ENCODE results near the gene SDF2L1. TPM values are rescaled to one million over a fixed set of nuclear protein-coding genes. Genes with fewer than 3 reads are reported as not detected.
"Not testable (repeated sequence)": the region's sequence is repeated elsewhere in the genome, so short reads cannot be mapped to it uniquely, and the experiment has no call there.

Gene SDF2L1
- total RNA-seq, 1 donor from 2014 or later, result 32.4 TPM

DNA sequence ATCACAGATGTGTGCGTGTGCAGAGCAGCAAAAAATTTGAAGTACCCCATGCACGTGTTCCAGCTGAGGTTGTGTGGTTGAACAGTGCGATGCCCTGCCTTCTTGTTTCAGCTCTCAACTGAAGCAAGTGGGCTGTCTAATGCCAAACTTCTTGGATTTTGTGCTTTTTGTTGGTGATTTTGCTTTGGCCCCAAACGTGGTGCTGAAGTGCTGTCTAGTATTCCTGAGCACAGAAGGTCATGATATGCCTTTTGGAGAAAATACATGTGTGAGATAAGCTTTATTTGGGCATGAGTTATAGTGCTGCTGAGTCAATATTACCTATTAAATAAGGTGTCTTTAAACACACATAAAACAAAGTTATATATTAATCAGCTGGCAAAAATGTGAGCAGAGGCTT, 26.4 kb upstream of the SDF2L1 start:
- no peak overlapping the region for H3K27ac Mint-ChIP-seq (ENCODE audit: unreplicated experiment)
- H3K4me1 Mint-ChIP-seq (ENCODE audit: unreplicated experiment), result no peaks in the 10 kb centered on the region
- TF ChIP-seq, protein P1, sequence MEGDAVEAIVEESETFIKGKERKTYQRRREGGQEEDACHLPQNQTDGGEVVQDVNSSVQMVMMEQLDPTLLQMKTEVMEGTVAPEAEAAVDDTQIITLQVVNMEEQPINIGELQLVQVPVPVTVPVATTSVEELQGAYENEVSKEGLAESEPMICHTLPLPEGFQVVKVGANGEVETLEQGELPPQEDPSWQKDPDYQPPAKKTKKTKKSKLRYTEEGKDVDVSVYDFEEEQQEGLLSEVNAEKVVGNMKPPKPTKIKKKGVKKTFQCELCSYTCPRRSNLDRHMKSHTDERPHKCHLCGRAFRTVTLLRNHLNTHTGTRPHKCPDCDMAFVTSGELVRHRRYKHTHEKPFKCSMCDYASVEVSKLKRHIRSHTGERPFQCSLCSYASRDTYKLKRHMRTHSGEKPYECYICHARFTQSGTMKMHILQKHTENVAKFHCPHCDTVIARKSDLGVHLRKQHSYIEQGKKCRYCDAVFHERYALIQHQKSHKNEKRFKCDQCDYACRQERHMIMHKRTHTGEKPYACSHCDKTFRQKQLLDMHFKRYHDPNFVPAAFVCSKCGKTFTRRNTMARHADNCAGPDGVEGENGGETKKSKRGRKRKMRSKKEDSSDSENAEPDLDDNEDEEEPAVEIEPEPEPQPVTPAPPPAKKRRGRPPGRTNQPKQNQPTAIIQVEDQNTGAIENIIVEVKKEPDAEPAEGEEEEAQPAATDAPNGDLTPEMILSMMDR (IDR thresholded peaks at IDR 0.05; ENCODE audit: unreplicated experiment), result no peak
- no peak for DNase-seq (ENCODE audit: low spot score)
- H3K36me3 Mint-ChIP-seq (ENCODE audit: low read depth, unreplicated experiment), result peaks cover 25% of the 10 kb centered on the region
- H3K4me3 Mint-ChIP-seq (ENCODE audit: unreplicated experiment), result no peak overlapping the region
- H3K9me3 Mint-ChIP-seq (ENCODE audit: unreplicated experiment), result no peaks in the 10 kb centered on the region
- H3K27me3 Mint-ChIP-seq (ENCODE audit: unreplicated experiment), result peaks cover 3% of the 10 kb centered on the region

DNA sequence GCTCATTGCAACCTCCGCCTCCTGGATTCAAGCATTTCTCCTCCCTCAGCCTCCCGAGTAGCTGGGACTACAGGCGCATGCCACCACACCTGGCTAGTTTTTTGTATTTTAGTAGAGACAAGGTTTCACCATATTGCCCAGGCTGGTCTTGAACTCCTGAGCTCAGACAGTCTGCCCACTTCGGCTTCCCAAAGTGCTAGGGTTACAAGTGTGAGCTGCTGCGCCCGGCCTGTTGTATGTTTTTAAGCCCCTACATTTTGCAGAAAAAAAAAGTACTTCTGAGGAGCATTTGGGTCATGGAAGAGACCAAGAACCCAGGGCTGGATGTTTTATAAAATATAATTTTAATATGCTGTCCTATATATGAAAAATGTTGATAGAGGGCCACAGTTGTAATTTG, 24.8 kb upstream of the SDF2L1 start:
- H3K27me3 Mint-ChIP-seq (ENCODE audit: unreplicated experiment); H3K4me3 Mint-ChIP-seq (ENCODE audit: unreplicated experiment); DNase-seq (ENCODE audit: low spot score); H3K9me3 Mint-ChIP-seq (ENCODE audit: unreplicated experiment); H3K4me1 Mint-ChIP-seq (ENCODE audit: unreplicated experiment); H3K27ac Mint-ChIP-seq (ENCODE audit: unreplicated experiment): not testable (repeated sequence)
- H3K36me3 Mint-ChIP-seq (ENCODE audit: low read depth, unreplicated experiment), result peaks cover 17% of the 10 kb centered on the region

DNA sequence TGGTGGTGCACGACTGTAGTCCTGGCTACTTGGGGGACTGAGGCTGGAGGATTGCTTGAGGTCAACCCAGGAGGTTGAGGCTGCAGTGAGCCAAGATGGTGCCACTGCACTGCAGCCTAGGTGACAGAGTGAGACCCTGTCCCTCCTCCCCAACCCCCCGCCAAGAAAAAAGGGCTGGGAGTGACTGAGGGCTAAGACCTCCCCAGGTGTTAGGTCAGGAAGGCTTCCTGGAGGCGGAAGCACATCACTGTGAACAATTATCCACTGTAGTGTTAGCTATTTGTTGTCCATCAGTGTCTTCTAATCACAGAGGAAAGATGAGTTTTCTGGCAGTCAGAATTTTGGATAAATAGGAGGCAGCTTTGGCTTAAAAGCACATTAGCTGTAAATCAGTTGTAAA, 21.1 kb upstream of the SDF2L1 start:
- H3K9me3 Mint-ChIP-seq (ENCODE audit: unreplicated experiment), result no peaks in the 10 kb centered on the region
- peaks cover 2% of the 10 kb centered on the region for H3K27me3 Mint-ChIP-seq (ENCODE audit: unreplicated experiment)
- peaks cover 16% of the 10 kb centered on the region for H3K36me3 Mint-ChIP-seq (ENCODE audit: low read depth, unreplicated experiment)
- no peak overlapping the region for H3K4me3 Mint-ChIP-seq (ENCODE audit: unreplicated experiment)
- H3K4me1 Mint-ChIP-seq (ENCODE audit: unreplicated experiment), result peaks cover 4% of the 10 kb centered on the region
- TF ChIP-seq, protein P1 (IDR thresholded peaks at IDR 0.05; ENCODE audit: unreplicated experiment), result no peak
- no peak overlapping the region for H3K27ac Mint-ChIP-seq (ENCODE audit: unreplicated experiment)
- DNase-seq (ENCODE audit: low spot score), result no peak

DNA sequence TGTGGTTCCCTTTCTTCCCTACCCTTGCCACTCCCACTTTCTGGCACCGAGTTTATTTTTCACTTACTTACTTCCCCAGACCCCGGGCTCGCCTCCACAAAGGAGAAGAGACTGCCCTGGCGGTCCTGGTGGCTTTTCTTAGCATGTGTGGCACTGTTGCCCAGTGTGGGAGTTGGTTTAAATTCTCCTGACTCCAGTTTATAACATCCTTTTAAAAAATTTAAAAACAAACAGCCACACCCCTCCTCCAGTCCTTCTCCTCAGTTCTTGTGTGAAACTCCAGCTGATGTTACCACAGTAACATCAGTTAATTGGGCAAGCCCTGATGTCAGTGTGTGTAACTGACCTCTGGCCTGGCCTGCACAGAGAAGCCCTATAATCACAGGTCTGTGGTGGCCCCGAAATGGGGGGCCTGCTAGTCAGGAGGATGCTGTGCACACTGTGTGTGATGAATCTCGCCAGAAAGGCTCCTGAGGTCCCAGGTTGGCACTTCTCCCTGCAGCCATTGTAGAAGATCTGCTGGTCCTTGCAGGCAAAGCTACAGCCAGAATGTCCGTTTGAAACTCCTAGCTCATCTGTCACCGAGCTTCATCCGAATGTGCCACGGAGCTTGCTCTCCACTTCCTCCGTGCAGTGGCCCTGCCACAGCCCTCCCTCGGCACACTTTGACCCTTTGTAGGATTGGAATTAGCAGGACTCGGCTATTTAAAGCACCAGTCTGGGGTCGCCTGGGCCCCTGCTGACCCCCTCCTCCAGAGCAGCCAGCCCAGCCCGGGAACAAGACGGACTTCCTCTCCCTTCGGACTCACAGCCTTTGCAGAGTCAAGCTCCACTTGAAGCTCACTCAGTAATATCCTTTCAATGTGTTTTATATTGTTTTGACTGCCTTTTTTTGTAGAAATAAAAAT, 19.8 kb upstream of the SDF2L1 start:
- Mint-ChIP-seq H3K9me3 (ENCODE audit: unreplicated experiment) (no peaks in the 10 kb centered on the region), H3K4me1 (ENCODE audit: unreplicated experiment) (peaks cover 4% of the 10 kb centered on the region), H3K27ac (ENCODE audit: unreplicated experiment) (no peak overlapping the region), H3K27me3 (ENCODE audit: unreplicated experiment) (peaks cover 4% of the 10 kb centered on the region), H3K4me3 (ENCODE audit: unreplicated experiment) (no peak overlapping the region), H3K36me3 (ENCODE audit: low read depth, unreplicated experiment) (peaks cover 14% of the 10 kb centered on the region)
- no peak for DNase-seq (ENCODE audit: low spot score)
- TF ChIP-seq, protein P1 (IDR thresholded peaks at IDR 0.05; ENCODE audit: unreplicated experiment), result no peak

DNA sequence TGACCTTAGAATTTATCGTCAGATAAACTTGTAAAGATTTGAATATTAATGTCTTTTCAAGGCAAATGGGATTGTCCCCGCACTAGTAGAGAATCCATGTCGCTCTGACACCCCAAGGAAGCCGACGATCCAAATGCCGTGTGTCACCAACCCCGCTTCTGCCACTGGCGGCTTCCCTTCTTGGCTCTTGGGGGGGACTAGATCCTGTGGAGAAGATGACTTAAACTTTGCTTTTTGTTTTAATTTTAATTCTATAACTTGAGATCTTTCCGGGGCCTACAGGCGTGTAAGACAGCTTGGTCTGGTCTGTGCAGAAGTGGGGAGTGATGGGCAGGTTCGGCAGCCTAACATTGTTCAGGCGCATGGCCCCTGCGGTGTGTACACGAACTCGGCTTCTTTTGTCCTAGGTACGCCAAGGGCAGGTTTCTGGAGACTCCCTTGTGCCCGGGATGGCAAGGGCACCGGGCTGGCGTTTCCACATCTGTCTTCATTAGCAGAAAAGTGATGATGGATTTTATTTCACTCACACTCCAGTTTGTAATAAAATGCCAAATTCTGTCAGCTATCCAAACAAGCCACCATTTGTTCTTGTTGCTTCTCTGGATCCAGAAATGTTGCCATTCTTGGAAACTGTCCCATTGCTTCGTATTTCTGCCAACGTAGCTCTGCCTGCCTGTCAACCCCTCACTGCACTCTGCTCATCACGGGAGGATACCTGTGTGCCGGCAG, 19.0 kb upstream of the SDF2L1 start:
- Mint-ChIP-seq H3K4me1 (ENCODE audit: unreplicated experiment) (peaks cover 4% of the 10 kb centered on the region), H3K27ac (ENCODE audit: unreplicated experiment) (no peak overlapping the region), H3K36me3 (ENCODE audit: low read depth, unreplicated experiment) (peaks cover 18% of the 10 kb centered on the region), H3K4me3 (ENCODE audit: unreplicated experiment) (no peak overlapping the region), H3K27me3 (ENCODE audit: unreplicated experiment) (peaks cover 4% of the 10 kb centered on the region), H3K9me3 (ENCODE audit: unreplicated experiment) (no peaks in the 10 kb centered on the region)
- no peak for DNase-seq (ENCODE audit: low spot score)
- TF ChIP-seq, protein P1 (IDR thresholded peaks at IDR 0.05; ENCODE audit: unreplicated experiment), result no peak

Data from endothelial cell (in vitro differentiated cells).